ENCODE measurements around the gene CCRL2.
A peak's percentile ranks its signal among the peaks of the same experiment; 100 is the strongest.
"Not testable (repeated sequence)": the region's sequence is repeated elsewhere in the genome, so short reads cannot be mapped to it uniquely, and the experiment has no call there.

CCRL2 gene

GRCh38 chr3:46406443-46406787, 644 bp upstream of the CCRL2 start:
- DNase-seq: no peak

DNA sequence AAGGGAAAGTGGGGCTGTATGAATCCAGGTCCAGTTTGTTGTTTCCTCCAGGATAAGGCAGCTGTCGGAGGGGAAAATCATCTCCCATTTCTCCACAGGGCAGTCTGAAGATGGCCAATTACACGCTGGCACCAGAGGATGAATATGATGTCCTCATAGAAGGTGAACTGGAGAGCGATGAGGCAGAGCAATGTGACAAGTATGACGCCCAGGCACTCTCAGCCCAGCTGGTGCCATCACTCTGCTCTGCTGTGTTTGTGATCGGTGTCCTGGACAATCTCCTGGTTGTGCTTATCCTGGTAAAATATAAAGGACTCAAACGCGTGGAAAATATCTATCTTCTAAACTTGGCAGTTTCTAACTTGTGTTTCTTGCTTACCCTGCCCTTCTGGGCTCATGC, 911 bp downstream of the CCRL2 start:
- DNase-seq: no peak

DNA sequence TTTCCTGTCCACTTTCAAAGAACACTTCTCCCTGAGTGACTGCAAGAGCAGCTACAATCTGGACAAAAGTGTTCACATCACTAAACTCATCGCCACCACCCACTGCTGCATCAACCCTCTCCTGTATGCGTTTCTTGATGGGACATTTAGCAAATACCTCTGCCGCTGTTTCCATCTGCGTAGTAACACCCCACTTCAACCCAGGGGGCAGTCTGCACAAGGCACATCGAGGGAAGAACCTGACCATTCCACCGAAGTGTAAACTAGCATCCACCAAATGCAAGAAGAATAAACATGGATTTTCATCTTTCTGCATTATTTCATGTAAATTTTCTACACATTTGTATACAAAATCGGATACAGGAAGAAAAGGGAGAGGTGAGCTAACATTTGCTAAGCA, 1.8 kb downstream of the CCRL2 start:
- DNase-seq: peak; percentile 25

- no peak for DNase-seq
Observed at GRCh38 chr3:46409739-46410489, 2.9 kb downstream of the CCRL2 start.

DNA sequence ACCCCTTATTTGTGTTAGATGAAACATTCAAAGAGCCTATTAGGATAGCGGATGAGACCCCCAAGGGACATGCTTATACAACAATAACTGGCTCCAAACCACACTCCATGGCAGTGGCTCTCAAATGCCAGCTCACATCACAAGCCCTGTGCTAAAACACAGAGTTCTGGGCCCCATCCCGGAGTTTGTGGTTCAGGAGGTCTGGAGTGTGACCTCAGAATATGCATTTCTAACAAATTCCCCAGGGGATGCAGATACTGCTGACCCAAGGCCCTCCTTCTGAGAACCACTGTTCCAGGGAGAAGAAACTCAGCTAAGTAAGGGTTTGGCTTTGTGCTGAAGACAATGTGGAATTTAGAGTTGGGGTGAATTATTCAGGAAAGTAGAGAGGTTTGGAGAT, 3.6 kb downstream of the CCRL2 start:
- DNase-seq: no peak

DNA sequence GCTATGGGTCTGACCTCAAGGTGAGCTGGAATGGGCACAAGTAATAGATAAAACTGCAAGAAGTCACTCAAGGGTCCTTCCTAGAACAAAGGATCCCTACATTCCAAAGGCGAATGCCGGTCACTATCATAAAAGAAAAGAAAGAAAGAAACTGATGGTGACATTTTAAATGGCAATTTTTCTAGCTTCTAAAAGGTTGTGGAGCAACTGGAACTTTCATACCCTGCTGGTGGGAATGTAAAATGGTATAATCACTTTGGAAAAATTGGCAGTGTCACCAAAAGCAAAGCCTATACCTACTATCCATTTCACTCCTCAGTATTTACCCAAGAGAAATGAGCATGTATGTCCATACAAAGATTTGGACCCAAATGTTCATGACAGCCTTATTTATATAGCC, 4.2 kb downstream of the CCRL2 start:
- DNase-seq: no peak

DNA sequence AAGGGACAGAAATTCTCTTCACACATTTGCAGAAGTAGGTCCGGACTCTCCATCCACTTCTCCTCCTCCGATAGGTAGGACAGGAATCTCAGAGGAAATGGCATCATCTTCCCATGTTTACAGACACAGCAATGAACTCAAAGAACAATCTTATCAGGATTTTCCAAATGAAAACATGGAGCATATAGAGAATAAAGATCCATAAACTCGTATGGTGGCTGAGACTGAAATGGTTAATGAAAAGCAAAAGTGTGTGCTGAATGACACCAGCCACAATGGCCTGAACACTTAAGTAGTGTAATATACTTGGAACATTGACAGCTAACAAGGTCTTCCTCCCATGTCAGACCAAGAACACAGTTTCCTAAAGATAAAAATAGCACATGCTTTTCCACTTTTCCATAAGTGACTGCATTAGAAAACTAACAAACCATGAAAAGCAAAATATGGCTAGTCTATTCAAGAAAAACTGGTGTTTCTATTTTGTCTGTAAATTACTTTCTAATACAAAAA, 5.8 kb downstream of the CCRL2 start:
- no peak for DNase-seq

DNA sequence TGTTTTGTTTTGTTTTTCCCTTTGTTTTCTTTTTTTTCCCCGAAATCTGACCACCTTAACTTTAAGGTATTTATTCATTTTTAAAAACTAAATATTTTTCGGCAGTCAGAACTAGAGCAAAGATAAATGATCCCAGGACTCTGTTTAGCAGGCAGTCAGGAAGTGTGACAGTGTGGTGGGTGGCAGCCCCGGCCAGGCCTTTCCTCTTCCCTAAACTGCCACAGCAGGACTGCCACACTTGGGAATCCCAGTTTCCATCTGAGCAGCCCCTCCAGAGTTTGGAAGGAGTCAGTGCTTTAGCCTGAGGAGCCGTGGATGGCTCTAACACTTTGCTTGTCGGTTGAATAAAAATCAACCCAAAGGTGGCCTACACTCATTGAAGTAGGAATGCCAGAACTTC, 6.9 kb downstream of the CCRL2 start:
- DNase-seq: no peak

- no peak for DNase-seq
Observed at GRCh38 chr3:46414739-46415138, 7.7 kb downstream of the CCRL2 start.

DNA sequence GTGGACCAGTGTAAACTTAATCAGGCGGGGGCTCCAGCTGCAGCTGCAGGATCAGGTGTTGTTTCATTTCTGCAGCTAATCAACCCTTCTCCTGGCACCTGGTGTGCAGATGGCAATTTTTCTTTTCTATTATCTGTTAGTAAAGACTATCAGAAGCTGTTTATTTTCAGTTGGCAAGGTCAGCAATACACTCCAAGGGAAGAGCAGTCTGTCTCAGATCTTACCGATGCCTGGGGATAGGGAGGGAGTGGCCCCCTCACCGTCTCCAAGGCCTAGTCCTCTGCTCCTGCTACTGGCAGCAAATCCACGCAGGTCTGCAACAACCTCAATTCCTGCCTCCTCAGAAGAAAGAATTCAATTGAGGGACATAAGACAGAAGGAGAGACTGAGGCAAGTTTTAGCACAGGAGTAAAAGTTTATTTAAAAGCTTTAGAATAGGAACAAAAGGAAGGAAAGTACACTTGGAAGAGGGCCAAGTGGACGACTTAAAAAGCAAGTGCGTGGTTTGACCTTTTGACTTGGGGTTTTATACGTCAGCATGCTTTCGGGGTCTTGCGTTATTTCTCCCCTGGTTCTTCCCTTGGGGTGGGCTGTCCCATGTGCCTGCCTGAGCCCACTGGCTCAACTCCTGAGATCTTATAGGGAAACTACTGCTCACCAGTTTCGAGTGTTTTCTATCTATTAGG, 9.2 kb downstream of the CCRL2 start:
- DNase-seq: peak; percentile 60

DNA sequence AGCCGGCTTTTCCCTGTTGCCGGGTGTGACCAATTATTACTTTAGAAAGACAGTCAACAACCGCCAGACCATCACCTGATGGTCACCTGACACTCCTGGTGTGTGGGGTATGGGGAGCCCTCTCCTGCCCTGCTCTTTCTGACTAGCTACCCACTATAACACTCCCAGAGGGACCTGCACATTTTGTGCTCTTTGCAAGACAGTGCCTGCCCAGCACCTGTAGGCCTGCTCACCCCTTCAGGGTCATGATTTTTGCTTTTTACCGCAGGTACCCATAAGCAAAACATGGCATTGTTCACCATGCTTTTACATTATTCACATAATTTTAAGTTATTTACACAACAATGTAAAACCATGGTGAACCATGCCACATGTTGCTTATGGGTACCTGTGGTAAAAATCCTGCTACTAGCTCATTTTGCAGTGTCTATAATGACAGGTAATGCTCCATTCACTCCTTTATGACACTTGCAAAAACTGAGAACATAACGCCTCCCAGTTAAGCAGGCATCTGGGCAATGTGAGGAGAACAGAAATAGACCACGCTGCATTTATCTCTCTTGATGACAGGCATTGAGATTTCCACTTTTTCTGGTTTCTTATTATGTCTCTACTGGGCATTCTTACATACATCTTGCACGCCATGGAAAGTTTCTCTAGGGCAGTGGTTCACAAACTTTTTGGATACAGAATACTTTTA, 9.9 kb downstream of the CCRL2 start:
- no peak for DNase-seq

GRCh38 chr3:46417841-46418611, 11.0 kb downstream of the CCRL2 start:
- DNase-seq: no peak

GRCh38 chr3:46419816-46420215, 12.8 kb downstream of the CCRL2 start:
- no peak for DNase-seq

DNA sequence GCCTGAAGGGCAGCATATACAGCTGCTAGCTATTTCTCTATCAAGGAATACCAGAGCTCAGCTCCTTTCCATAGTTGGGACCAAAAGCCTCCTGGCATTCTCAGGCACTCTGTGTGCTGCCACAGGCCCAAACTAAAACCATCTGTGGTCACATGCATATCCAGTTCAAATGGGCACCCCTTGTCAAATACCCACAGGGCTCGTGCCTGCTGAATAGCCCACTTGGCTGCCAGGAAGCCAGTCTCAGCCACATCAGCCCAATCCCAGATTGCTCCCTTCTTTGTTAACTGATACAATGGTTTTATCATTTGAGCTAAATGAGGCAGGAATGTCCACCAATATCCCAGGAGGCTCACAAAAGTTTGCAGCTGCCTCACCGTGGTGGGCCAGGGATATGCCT, 13.9 kb downstream of the CCRL2 start:
- DNase-seq: no peak

DNA sequence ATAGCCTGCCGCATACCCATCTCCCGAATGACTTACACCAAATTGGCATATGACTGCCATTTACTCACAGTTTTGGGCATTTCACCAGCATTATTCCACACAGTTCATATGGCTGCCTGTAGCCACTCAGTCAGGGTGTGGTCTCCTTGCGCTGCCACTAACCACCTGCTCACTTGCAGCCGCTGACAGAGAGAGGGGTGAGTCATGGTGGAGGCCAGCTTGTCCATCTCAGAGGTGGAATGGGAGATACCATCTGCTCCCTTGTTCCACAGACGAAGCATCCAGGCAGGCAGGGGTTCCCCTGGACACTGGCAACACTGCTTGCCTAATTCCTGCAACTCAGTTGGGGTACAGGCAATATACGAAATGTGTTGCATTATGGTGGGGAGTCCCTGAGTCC, 15.6 kb downstream of the CCRL2 start:
- peak; percentile 64 for DNase-seq

GRCh38 chr3:46423588-46423987, 16.5 kb downstream of the CCRL2 start:
- no peak for DNase-seq

- DNase-seq: peak; percentile 78
Observed at GRCh38 chr3:46426476-46426875, 19.4 kb downstream of the CCRL2 start.

DNA sequence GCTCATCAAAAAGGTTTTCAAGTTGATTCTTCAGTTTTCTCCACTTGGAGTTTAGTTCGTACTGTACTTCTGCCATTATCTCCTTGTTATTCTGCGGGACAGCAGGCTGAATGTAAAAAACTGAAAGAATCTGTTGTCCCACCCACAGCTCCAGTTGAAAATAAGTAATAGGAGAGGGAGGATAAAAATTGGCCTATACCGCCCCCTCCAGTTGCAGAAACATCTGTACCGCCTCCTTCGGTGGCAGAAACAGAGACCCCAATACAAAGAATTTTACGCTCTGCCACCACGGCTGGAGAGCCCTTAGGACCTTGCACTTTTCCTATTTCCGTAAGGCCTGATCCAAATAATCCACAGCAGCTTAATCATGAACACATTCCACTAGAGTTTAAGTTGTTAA, 20.3 kb downstream of the CCRL2 start:
- DNase-seq: peak; percentile 39

GRCh38 chr3:46427916-46428833, 21.1 kb downstream of the CCRL2 start:
- peak; percentile 95 for DNase-seq

DNA sequence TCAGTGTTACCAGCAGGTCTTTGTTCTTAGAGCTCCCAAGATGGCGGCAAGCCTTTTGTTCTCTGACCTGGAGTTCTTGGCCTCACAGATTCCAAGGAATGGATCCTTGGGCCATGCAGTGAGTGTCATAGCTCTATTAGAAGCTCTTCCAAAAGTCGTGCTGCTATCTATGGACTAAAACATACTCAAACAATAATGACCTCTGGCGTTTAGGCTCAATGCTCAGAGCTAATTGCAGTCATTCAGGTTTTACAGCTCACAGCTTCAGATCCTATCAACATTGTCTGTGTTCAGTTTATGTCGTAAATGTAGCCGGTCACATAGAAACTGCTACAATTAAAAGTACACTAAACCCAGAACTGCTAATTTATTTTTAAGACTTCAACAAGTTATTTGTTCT, 22.2 kb downstream of the CCRL2 start:
- DNase-seq: no peak

GRCh38 chr3:46429671-46430070, 22.6 kb downstream of the CCRL2 start:
- no peak for DNase-seq

- not testable (repeated sequence) for DNase-seq
Observed at GRCh38 chr3:46430879-46431278, 23.8 kb downstream of the CCRL2 start.

All from hematopoietic multipotent progenitor cell treated with erythropoietin and hydrocortisone succinate and interleukin-3 and kit ligand, for 8 days (in vitro differentiated cells).